ENCODE measurements around the gene FBXL16. TPM values are rescaled to one million over a fixed set of nuclear protein-coding genes. Genes with fewer than 3 reads are reported as not detected.

Gene FBXL16
- polyA plus RNA-seq, 1 donor from 2014 or later = 3.4 TPM

GRCh38 chr16:700684-701584 is 4.7 kb downstream of the FBXL16 start:
- TF ChIP-seq POLR2AphosphoS5 (IDR thresholded peaks at IDR 0.05) (no peak), EZH2 (IDR thresholded peaks at IDR 0.05; ENCODE audit: borderline replicate concordance, insufficient read depth, low read length, poor library complexity, severe bottlenecking) (no peak), TAF1 (IDR thresholded peaks at IDR 0.05; ENCODE audit: low read depth) (no peak), SMC3 (conservative IDR thresholded peaks at IDR 0.05; ENCODE audit: poor library complexity) (no peak), RAD21 (conservative IDR thresholded peaks at IDR 0.05) (no peak), MXI1 (conservative IDR thresholded peaks at IDR 0.05; ENCODE audit: poor library complexity, severe bottlenecking) (peak; percentile 43), EP300 (conservative IDR thresholded peaks at IDR 0.05; ENCODE audit: poor library complexity, severe bottlenecking) (no peak)
- TF ChIP-seq, protein P1, sequence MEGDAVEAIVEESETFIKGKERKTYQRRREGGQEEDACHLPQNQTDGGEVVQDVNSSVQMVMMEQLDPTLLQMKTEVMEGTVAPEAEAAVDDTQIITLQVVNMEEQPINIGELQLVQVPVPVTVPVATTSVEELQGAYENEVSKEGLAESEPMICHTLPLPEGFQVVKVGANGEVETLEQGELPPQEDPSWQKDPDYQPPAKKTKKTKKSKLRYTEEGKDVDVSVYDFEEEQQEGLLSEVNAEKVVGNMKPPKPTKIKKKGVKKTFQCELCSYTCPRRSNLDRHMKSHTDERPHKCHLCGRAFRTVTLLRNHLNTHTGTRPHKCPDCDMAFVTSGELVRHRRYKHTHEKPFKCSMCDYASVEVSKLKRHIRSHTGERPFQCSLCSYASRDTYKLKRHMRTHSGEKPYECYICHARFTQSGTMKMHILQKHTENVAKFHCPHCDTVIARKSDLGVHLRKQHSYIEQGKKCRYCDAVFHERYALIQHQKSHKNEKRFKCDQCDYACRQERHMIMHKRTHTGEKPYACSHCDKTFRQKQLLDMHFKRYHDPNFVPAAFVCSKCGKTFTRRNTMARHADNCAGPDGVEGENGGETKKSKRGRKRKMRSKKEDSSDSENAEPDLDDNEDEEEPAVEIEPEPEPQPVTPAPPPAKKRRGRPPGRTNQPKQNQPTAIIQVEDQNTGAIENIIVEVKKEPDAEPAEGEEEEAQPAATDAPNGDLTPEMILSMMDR (IDR thresholded peaks at IDR 0.05; ENCODE audit: poor library complexity, severe bottlenecking) = no peak
- TF ChIP-seq, protein P2, sequence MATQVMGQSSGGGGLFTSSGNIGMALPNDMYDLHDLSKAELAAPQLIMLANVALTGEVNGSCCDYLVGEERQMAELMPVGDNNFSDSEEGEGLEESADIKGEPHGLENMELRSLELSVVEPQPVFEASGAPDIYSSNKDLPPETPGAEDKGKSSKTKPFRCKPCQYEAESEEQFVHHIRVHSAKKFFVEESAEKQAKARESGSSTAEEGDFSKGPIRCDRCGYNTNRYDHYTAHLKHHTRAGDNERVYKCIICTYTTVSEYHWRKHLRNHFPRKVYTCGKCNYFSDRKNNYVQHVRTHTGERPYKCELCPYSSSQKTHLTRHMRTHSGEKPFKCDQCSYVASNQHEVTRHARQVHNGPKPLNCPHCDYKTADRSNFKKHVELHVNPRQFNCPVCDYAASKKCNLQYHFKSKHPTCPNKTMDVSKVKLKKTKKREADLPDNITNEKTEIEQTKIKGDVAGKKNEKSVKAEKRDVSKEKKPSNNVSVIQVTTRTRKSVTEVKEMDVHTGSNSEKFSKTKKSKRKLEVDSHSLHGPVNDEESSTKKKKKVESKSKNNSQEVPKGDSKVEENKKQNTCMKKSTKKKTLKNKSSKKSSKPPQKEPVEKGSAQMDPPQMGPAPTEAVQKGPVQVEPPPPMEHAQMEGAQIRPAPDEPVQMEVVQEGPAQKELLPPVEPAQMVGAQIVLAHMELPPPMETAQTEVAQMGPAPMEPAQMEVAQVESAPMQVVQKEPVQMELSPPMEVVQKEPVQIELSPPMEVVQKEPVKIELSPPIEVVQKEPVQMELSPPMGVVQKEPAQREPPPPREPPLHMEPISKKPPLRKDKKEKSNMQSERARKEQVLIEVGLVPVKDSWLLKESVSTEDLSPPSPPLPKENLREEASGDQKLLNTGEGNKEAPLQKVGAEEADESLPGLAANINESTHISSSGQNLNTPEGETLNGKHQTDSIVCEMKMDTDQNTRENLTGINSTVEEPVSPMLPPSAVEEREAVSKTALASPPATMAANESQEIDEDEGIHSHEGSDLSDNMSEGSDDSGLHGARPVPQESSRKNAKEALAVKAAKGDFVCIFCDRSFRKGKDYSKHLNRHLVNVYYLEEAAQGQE (IDR thresholded peaks at IDR 0.05; ENCODE audit: borderline replicate concordance) = peak; percentile 57
- no peaks in the 10 kb centered on the region for H3K9me3 ChIP-seq (ENCODE audit: low read length)
- H2AFZ ChIP-seq (ENCODE audit: low read depth, low read length) = no peak overlapping the region
- H4K20me1 ChIP-seq (ENCODE audit: insufficient read depth) = peaks cover 53% of the 10 kb centered on the region
- peak overlapping the region; percentile 35 for H3K4me2 ChIP-seq (ENCODE audit: low read length)
- H3K4me3 ChIP-seq (ENCODE audit: low read length) = peak overlapping the region; percentile 62
- no peak overlapping the region for H3K27ac ChIP-seq (ENCODE audit: low read length)
- H3K36me3 ChIP-seq (ENCODE audit: insufficient read depth, low read length) = no peaks in the 10 kb centered on the region
- H3F3A ChIP-seq (ENCODE audit: insufficient read depth, low read length, poor library complexity, severe bottlenecking) = no peaks in the 10 kb centered on the region
- H3K9me2 ChIP-seq (ENCODE audit: insufficient read depth, low read length) = no peaks in the 10 kb centered on the region
- peaks cover 43% of the 10 kb centered on the region for H3K79me2 ChIP-seq (replicated peaks; ENCODE audit: insufficient read depth, low read length)
- peaks cover 36% of the 10 kb centered on the region for H3K27me3 ChIP-seq (ENCODE audit: insufficient read depth, low read depth, low read length)
- peak overlapping the region; percentile 56 for H3K9ac ChIP-seq (ENCODE audit: low read length)

DNA sequence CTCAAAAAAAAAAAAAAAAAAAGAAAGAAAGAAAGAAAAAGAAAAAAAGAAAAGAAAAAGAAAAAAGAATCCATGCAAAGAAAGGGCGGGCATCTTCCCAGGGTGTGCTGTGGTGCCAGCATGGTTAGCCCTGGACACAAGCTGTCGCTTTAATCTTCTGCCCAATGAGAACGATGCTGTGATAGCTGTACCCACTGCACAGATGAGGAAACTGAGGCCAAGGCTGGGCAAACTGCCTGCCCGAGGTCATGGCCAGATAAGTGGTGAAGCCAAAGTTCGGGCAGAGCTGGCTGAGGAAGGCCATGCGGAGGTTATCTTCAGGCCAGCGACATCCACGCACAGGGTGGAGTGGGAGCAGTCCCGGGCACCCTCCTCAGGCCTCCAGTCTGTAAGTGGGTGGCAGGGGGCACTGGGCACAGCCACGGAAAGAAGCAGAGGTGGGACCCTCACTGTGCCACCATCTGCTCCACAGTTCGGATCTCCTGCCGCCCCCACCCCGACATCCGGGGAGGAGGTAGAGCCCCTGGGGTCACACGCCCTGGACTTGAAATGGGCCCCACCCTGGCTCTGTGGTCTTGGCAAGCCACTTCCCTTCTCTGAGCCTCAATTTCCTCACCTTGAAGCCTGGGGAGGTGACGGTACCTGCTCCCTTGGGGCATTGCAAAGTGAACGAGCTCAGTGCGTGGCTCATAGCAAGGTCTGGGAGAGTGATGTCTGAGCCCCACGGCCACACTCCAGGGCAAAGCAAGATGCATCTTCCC is 6.5 kb downstream of the FBXL16 start:
- H3K4me3 ChIP-seq (ENCODE audit: low read length) = no peak overlapping the region
- H3K9me3 ChIP-seq (ENCODE audit: low read length) = no peaks in the 10 kb centered on the region
- no peak overlapping the region for H2AFZ ChIP-seq (ENCODE audit: low read depth, low read length)
- no peaks in the 10 kb centered on the region for H3K36me3 ChIP-seq (ENCODE audit: insufficient read depth, low read length)
- peaks cover 48% of the 10 kb centered on the region for H3K27me3 ChIP-seq (ENCODE audit: insufficient read depth, low read depth, low read length)
- H4K20me1 ChIP-seq (ENCODE audit: insufficient read depth) = peaks cover 52% of the 10 kb centered on the region
- peaks cover 32% of the 10 kb centered on the region for H3K79me2 ChIP-seq (replicated peaks; ENCODE audit: insufficient read depth, low read length)
- H3K9me2 ChIP-seq (ENCODE audit: insufficient read depth, low read length) = no peaks in the 10 kb centered on the region
- no peaks in the 10 kb centered on the region for H3F3A ChIP-seq (ENCODE audit: insufficient read depth, low read length, poor library complexity, severe bottlenecking)
- no peak overlapping the region for H3K9ac ChIP-seq (ENCODE audit: low read length)
- TF ChIP-seq EP300 (conservative IDR thresholded peaks at IDR 0.05; ENCODE audit: poor library complexity, severe bottlenecking) (no peak), TAF1 (IDR thresholded peaks at IDR 0.05; ENCODE audit: low read depth) (no peak), EZH2 (IDR thresholded peaks at IDR 0.05; ENCODE audit: borderline replicate concordance, insufficient read depth, low read length, poor library complexity, severe bottlenecking) (no peak), RAD21 (conservative IDR thresholded peaks at IDR 0.05) (no peak), POLR2AphosphoS5 (IDR thresholded peaks at IDR 0.05) (no peak), MXI1 (conservative IDR thresholded peaks at IDR 0.05; ENCODE audit: poor library complexity, severe bottlenecking) (no peak), SMC3 (conservative IDR thresholded peaks at IDR 0.05; ENCODE audit: poor library complexity) (no peak)
- TF ChIP-seq, protein P2 (IDR thresholded peaks at IDR 0.05; ENCODE audit: borderline replicate concordance) = no peak
- TF ChIP-seq, protein P1 (IDR thresholded peaks at IDR 0.05; ENCODE audit: poor library complexity, severe bottlenecking) = no peak
- H3K4me2 ChIP-seq (ENCODE audit: low read length) = no peak overlapping the region
- no peak overlapping the region for H3K27ac ChIP-seq (ENCODE audit: low read length)
